HG02588 (cell line): ENCODE measurements around the gene LYZ.

Experiments used
- ATAC-seq: cut with Tn5 transposase; IDR thresholded peaks from one replicate; pipeline ENCODE4 v1.9.1; 2021; ENCODE audit warnings: mild to moderate bottlenecking, moderate library complexity; ENCODE audit not compliant: unreplicated experiment

Gene LYZ

DNA sequence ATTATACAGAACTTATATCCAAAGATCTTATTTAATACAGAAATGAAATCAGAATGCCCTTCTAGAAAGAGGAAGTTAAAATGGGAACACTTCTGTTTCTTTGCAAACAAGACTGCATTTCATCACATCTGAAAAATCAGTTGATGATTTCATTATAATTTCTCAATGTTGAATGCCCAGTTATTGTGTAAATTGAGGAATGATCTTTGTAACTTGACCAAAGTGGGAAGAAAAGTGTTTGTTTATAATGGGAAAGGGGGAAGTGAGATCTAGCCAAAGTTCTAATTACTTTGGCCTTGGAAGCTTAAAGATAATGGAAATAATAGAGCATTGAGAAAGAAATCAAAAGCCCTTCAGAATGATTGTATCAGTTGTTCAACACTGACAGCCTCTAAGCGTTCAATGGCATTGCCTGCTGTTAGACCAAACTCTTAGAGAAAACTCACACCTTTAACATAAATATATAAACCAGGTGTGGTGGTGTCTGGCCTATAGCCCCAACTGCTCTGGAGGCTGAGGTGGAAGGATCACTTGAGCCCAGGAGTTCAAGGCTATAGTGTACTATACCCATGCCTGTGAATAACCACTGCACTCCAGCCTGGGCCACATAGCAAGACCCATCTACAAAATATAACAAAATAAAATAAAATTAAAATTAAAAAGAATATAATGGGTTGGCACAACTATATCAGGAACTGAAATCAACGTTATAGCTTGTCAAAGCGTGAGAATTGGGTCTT lies 9.9 kb upstream of the LYZ start:
- ATAC-seq, result no peak

DNA sequence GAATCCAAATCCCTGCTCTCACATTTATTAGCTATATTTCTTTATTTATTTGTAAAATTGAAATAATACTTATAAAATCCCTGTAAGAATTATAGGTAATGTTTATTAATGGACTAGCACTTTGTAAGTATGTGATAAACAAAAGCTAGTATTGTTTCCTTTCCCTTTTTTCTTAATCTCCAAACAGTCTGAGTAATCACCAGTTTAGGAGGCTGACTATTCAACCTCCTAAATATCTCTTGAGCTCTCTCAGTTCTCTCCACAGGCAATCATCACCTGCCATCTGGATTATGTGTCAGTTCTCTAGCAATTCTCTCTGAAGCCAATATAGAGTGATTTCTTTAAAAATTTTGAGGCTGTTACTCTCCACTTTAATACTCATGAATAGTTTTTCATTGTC lies 9.2 kb upstream of the LYZ start:
- no peak for ATAC-seq

GRCh38 chr12:69339999-69340398 lies 8.2 kb upstream of the LYZ start:
- ATAC-seq, result no peak

DNA sequence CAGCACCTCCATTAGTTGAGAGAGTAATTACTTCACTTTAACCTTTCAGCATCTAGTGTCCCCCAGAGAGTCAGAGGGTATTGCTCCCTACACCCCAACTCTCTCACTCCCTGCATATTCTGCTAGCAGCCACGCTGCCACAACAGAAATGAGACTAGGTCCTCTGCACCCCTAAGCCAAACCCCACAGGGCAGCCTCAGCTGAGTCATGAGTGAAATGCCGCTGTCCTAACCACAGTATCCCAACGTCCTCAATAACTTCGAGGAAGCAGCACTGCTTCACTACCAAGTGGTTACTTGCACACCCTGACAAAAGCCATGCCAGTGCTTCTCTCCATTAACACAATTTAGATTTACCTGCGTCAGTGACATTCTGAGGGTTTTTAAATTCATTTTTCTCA lies 6.9 kb upstream of the LYZ start:
- no peak for ATAC-seq

DNA sequence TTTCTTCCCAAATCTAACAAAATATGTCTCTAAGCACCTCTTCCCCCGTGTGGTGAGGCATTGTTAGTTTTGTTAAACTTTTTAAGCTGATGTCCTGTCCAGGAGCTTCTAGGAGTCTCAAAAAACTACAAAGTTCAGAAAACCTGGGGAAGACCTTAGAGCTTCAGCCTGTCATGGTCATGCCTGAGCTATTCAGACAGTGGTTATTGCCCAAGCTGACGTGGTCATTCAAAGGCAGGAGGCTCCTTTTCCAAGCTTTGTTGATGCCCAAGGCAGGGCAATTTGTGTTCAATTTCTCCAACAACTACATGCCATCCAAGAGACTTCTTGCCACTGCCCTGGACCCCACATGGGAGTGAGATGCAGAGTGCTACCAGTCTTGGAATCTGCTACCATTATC lies 5.8 kb upstream of the LYZ start:
- ATAC-seq, result no peak

GRCh38 chr12:69343357-69343756 lies 4.8 kb upstream of the LYZ start:
- no peak for ATAC-seq

- no peak for ATAC-seq
Measured at GRCh38 chr12:69343885-69344612, 4.1 kb upstream of the LYZ start.

DNA sequence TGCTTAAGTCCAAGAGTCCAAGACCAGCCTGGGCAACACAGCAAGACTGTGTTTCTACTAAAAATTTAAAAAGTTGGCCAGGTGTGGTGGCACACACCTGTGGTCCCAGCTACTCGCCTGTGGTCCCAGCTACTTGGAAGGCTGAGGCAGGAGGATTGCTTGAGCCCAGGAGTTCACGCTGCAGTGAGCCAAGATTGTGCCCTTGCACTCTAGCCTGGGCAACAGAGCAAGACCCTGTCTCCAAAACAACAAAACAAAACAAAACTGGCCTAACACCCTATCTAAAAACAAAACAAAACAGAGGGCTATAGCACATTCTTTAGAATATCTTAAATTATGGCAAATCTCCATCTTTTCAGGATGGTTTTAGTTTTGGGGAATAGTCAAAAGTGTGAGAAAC lies 3.1 kb upstream of the LYZ start:
- no peak for ATAC-seq

DNA sequence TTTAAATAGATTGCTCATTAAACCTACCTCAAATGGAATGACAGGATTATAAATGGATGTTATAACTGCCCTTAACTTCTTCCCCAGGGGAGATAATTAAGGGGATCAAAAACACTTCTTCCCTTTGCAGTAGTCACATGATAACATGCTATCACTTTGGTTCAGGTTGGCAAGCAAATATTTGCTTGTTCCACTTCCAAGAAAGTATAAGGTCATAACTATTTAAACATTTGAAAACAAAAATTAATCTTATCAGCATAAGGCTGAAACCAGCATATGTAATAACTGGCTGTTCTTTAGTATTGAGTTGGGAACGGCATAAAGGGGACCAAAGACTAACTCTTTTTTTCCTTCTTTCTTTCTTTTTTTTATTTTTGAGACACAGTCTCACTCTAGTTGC lies 2.4 kb upstream of the LYZ start:
- ATAC-seq, result no peak

DNA sequence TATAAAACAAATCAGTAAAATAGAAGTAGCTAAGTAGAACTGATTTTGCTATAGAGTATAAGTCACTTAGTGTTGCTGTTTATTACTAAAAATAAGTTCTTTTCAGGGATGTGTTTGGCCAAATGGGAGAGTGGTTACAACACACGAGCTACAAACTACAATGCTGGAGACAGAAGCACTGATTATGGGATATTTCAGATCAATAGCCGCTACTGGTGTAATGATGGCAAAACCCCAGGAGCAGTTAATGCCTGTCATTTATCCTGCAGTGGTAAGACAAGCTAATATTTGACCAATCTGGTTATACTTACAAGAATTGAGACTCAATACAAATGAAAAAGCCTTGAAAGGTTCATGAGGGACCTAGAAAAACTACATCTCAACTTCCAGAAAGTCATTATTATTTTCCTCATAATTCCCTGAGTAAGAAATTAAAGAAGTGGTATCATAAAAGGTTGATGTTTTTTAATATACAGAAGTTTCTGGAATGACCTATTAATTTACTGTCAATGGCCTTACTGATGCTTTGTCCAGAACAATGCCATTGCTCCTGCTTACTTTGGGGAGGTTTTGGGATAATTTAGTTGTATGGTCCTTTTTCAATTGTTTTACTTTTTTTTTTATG lies 1.9 kb downstream of the LYZ start:
- no peak for ATAC-seq

- no peak for ATAC-seq
Measured at GRCh38 chr12:69350777-69351176, 2.6 kb downstream of the LYZ start.

- ATAC-seq, result no peak
Measured at GRCh38 chr12:69351462-69352236, 3.5 kb downstream of the LYZ start.

- no peak for ATAC-seq
Measured at GRCh38 chr12:69352904-69353303, 4.7 kb downstream of the LYZ start.

- no peak for ATAC-seq
Measured at GRCh38 chr12:69354172-69354555, 6.0 kb downstream of the LYZ start.

DNA sequence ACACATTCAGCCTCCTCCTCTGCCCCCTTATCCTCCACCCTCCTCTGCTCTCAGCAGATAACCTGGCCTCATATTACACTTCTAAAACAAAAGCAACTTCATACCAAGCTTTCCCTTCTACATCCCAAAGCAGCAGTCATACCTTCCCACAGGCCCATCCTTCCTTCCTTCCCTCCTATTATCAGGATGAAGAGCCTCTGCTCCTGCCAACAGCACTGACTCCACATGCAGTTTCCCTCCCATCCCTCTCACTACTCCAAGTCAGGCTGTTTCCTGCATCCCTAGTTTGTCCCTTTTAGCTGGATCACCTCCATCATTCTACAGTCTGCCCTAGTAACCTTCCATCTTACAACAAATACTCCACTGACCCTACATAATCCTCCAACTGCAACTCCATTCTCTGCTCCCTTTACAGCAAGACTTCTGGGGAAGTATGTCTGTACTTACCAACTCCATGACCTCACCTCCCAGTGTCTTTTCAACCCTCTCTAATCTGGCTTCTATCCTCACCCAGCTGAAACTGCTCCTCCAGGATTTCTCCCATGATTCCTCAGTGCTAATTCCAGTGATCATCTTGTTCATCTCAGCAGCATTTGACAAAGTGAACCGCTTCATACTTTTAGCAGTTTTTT lies 6.5 kb downstream of the LYZ start:
- no peak for ATAC-seq

- no peak for ATAC-seq
Measured at GRCh38 chr12:69355363-69356028, 7.3 kb downstream of the LYZ start.

DNA sequence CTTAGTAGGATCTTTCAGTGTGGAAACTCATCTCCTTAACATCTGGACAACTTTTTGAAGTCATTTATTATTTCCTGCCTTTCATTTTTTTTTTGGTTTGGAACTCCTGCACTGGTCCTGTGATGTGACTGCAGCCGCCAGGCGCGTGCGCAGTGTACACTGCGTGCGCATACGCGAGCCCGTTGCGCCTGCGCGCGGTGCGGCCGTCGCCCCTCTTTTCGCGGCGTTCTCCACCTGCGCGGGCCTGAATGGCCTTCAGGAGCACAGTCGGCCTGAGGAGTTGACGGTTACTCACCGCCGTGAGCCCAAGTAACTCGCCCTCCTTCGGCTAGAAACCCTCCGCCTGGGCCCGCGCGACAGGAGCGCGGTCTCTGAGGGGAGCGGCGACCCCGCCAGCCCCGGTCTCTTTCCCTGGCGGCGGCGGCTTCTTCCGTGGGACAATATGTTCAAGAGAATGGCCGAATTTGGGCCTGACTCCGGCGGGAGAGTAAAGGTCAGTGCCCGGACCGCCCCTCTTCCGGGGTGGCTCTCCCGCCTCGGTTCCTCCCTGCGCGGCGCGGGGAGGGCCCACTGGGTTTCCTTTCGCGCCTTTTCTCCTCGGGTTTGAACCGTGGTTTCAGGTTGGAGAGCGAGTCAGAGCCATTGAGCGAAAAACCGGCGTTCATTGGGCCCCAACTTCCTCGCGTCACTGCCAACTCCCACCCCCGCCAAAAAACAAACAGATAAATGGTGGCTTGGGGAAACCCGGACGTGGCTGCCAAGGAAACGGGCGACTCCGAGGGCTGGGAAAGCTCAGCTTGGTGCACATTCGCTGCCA lies 11.6 kb downstream of the LYZ start, which contains the start of gene YEATS4:
TSS of gene YEATS4 (plus strand) at position 213 of the 817 bp plus-strand sequence. CDS start at position 443, 230 bp downstream.
- peak; percentile 82 for ATAC-seq

DNA sequence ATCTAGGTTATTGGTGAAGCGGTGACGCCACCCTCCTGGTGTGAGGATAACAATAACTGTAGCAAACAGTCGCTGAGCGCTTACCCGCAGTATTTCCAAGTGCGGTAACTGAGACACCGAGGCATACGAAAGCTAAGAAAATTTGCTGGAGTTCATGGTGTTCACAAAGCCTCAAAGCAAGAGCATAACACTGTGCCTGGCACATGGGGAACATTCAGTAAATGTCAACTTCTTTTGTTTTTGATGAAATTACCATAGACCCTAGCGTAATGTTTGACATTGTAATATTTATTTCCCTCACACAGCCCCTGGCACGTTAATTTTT lies 12.1 kb downstream of the LYZ start:
- no peak for ATAC-seq

DNA sequence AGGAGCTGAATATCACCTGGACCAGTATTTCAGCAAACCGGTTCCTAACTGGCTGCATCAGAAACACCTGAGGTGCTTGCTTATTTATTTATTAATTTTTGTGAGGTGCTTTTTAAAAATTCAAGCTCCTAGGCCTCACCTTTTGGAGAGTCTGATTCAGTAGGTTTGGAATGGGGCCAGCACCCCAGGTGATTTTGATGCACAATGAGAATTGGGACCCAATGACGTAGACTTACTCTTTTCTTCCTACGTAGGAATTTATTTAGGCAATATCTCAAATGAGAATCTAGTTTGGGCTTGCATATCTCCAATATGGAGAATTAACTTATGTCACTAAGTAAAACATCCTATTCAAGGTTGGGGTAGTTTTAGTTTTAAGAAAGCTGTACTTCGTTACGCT lies 18.6 kb downstream of the LYZ start:
- no peak for ATAC-seq

DNA sequence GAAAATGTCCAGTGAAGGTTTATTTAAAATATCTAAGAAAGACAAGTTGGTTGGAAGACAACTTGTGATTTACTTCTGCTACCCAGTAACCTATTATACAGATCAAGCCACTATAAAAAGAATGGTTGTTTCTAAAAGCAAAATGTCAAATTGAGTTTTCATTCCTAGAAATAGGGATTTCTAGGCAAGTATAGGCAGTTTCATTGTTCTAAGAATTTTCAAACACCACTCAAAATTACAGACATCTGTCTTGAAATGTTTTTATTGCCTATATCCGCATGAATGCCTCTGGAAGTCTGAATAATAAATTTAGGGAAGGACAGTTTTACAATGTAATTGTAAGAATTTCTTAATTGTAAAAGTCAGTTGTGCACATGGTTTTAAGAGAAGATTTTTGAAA lies 20.0 kb downstream of the LYZ start:
- no peak for ATAC-seq
